Endothelial cell of hepatic sinusoid (primary cell): ENCODE measurements around the gene INSL3.
"Not testable (repeated sequence)": the region's sequence is repeated elsewhere in the genome, so short reads cannot be mapped to it uniquely, and the experiment has no call there.

Source experiments
- in situ Hi-C: cut with HindIII; loops from 2 replicates; pipeline ENCODE4 v1.10.0; 2017; ENCODE audit warnings: low sequenced_read_pairs

INSL3 gene

GRCh38 chr19:17826508-17827056, 5.3 kb upstream of the INSL3 start:
- in situ Hi-C loops: no loop called here

- in situ Hi-C loops: no loop called here
Measured at GRCh38 chr19:17824339-17824738, 3.0 kb upstream of the INSL3 start.

- in situ Hi-C loops: no loop called here
Measured at GRCh38 chr19:17817668-17818363, 3.5 kb downstream of the INSL3 start.

DNA sequence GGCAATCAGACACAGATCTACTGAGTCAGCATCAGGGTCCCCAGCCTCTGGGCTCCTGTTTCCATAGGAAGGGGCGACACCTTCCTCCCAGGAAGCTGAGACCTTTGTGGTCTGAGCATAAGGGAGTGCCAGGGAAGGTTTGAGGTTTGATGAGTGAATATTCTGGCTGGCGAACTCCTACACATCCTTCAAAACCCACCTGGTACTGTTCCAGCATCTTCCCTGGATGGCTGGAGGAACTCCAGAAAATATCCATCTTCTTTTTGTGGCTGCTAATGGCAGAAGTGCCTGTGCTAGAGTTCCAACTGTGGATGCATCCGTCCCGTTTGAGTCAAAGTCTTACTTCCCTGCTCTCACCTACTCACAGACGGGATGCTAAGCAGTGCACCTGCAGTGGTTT, 9.2 kb downstream of the INSL3 start:
- in situ Hi-C loops: no loop called here

- in situ Hi-C loops: no loop called here
Measured at GRCh38 chr19:17811681-17812080, 9.6 kb downstream of the INSL3 start.

GRCh38 chr19:17811103-17811502, 10.2 kb downstream of the INSL3 start:
- in situ Hi-C loops: no loop called here

DNA sequence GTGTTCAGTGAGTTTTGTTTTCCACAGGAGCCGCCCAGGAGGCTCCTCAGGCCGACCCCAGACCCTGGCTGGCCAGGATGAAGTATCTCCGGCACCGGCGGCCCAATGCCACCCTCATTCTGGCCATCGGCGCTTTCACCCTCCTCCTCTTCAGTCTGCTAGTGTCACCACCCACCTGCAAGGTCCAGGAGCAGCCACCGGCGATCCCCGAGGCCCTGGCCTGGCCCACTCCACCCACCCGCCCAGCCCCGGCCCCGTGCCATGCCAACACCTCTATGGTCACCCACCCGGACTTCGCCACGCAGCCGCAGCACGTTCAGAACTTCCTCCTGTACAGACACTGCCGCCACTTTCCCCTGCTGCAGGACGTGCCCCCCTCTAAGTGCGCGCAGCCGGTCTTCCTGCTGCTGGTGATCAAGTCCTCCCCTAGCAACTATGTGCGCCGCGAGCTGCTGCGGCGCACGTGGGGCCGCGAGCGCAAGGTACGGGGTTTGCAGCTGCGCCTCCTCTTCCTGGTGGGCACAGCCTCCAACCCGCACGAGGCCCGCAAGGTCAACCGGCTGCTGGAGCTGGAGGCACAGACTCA, 13.5 kb downstream of the INSL3 start:
- in situ Hi-C loops: no loop called here

- in situ Hi-C loops: no loop called here
Measured at GRCh38 chr19:17806945-17807344, 14.4 kb downstream of the INSL3 start.

- in situ Hi-C loops: no loop called here
Measured at GRCh38 chr19:17805427-17805826, 15.9 kb downstream of the INSL3 start.

DNA sequence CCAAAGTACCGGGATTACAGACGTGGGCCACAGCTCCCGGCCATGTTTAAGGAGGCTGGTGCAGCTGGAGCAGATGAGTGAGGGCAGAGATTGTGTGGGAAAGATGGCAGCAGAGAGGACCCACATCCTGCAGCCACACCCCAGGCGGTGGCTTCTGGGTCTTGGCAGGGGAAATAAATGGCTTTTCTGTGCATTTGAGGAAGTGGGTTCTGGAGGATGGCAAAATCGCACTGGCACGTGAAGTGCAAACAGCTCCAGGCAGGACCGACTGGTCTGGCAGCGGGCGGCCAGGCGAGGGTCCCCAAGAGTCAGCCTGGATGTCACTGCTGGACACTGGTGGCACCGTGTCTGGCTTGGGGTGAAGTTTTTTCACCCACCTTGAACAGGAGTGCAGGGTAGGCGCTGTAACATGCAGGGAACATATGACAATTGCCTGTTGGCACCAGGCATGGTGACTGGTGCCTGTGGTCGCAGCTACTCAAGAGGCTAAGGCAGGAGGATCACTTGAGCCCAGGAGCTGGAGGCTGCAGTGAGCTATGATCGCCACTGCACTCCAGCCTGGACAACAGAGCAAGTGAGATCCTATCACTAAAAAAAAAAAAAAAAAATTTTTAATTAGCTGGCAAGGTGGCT, 17.9 kb downstream of the INSL3 start:
- in situ Hi-C loops: no loop called here

DNA sequence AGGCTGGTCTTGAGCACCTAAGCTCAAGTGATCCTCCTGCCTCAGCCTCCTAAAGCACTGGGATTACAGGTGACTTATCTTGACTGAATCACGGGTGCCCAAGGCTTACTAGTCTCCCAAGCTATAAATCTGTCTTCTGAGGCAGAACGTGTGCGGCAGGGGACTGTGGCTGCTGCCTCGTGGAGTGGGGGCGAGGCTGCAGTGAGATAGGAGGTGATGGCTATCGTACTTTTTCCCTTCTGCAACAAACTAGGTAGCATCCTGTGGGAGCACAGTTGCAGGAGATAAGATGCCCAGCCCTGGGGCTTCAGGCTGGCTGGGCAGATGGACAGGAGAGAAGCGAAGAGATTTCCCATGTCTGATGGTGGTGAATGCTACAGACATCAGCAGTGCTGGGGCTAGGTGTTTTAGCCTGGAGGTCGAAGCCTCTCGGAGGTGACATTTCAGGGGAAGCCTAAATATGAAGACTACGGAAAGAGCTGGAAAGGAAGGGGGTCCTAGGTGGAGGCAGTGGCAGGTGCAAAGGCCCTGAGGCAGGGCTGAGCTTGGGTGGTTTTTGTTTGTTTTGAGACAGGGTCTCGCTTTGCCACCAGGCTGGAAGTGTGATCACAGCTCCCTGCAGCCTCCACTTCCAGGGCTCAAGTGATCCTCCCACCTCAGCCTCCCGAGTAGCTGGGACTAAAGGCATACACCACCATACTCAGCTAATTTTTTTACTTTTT, 19.0 kb downstream of the INSL3 start:
- in situ Hi-C loops: no loop called here

DNA sequence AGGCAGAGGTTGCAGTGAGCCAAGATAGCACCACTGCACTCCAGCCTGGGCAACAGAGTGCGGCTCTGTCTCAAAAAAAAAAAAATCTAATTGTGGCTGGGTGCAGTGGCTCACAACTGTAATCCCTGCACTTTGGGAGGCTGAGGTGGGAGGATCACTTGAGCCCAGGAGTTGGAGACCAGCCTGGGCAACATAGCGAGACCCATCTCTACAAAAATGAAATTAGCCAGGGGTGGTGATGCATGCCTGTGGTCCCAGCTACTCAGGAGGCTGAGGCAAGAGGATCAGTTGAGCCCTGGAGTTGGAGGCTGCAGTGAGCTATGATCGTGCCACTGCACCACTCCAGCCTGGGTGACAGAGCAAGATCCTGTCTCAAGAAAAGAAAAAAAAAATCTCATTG, 22.7 kb downstream of the INSL3 start:
- in situ Hi-C loops: not testable (repeated sequence)

DNA sequence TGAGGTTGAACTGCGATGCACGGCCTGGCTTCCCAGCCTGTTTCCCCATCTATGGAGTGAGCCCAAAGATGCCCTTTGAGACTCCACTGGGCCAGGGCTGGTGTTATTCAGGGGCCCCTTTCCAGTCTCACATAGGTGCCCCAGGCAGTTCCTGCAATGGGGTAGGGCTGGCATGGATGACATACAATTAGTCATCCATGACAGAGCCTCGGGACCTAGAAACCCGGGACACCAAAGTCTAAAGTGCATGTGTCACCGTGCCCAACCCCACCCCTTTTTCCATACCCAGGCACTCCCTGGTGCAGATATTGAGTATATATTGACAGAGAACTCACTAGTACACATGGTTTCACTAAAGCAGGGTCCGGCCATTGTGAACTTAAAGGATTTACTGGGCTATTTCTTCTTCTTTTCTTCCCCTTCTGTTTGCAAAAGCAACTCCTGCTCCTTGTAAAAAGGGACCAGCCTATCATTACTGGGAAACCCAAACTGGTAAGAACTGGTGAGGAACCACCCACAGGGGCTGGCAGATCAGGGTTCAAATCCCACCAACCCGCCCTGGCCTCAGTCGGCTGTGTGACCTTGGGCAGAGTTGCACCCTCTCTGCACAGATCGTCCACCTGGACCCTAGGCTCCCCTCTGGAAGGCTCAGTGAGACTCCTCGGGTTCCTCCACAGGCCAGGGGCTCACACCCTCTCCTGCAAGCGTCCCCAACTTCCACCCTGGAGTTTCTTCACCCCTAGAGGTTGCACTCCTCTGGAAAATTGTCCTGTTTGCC, 23.7 kb downstream of the INSL3 start:
- in situ Hi-C loops: no loop called here

- in situ Hi-C loops: no loop called here
Measured at GRCh38 chr19:17796838-17797423, 24.4 kb downstream of the INSL3 start.

- in situ Hi-C loops: no loop called here
Measured at GRCh38 chr19:17796013-17796837, 25.1 kb downstream of the INSL3 start.

GRCh38 chr19:17795495-17795856, 25.8 kb downstream of the INSL3 start:
- in situ Hi-C loops: no loop called here

GRCh38 chr19:17794731-17795494, 26.4 kb downstream of the INSL3 start, which contains the start of gene B3GNT3:
Gene B3GNT3, plus strand, starts transcription at chr19:17795138. Its CDS starts 12,670 bp downstream, at chr19:17807808.
- in situ Hi-C loops: no loop called here

DNA sequence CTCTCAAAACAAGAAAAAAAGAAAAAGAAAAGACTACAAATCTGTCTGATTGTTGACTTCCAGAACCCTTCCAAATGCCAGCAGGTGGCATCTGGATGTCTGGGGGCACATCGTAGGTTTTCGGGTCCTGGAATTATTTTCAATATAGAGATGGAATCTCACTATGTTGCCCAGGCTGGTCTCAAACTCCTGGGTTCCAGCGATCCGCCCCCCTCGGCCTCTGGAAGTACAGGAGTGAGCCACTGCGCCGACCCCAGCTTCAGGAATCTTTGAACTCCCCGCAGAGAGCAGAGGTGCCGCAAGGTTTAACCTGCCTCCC, 26.9 kb downstream of the INSL3 start:
- in situ Hi-C loops: no loop called here
